ENCODE results near the gene HYOU1.
A peak's percentile ranks its signal among the peaks of the same experiment; 100 is the strongest.
"Not testable (repeated sequence)": the region's sequence is repeated elsewhere in the genome, so short reads cannot be mapped to it uniquely, and the experiment has no call there.

The HYOU1 gene

DNA sequence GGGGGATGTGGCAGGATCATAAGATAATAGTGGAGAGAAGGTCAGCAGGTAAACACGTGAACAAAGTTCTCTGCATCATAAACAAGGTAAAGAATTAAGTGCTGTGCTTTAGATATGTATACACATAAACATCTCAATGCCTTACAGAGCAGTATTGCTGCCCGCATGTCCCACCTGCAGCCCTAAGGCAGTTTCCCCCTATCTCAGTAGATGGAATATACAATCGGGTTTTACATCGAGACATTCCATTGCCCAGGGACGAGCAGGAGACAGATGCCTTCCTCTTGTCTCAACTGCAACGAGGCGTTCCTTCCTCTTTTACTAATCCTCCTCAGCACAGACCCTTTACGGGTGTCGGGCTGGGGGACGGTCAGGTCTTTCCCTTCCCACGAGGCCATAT, 17.5 kb downstream of the HYOU1 start:
- not testable (repeated sequence) for DNase-seq

- no peak for DNase-seq
These were observed 18.1 kb downstream of the HYOU1 start for GRCh38 chr11:119038884-119039283.

DNA sequence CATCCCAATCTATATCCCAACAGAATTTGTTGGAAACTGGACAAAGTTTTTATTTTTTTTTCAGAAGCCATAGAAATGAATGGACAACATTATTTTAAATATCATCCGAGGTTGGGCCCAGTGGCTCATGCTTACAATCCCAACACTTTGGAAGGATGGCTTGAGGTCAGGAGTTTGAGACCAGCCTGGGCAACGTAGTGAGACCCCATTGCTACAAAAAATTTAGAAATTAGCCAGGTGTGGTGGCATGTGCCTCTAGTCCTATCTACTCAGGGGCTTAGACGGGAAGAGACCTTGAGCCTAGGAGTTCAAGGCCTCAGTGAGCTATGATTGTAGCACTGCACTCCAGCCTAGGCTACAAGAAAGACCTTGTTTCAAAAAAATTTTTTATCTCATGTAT, 22.2 kb downstream of the HYOU1 start:
- no peak for DNase-seq

- DNase-seq, result not testable (repeated sequence)
These were observed 23.6 kb downstream of the HYOU1 start for GRCh38 chr11:119033421-119033820.

GRCh38 chr11:119031912-119032280, 25.1 kb downstream of the HYOU1 start:
- no peak for DNase-seq

DNA sequence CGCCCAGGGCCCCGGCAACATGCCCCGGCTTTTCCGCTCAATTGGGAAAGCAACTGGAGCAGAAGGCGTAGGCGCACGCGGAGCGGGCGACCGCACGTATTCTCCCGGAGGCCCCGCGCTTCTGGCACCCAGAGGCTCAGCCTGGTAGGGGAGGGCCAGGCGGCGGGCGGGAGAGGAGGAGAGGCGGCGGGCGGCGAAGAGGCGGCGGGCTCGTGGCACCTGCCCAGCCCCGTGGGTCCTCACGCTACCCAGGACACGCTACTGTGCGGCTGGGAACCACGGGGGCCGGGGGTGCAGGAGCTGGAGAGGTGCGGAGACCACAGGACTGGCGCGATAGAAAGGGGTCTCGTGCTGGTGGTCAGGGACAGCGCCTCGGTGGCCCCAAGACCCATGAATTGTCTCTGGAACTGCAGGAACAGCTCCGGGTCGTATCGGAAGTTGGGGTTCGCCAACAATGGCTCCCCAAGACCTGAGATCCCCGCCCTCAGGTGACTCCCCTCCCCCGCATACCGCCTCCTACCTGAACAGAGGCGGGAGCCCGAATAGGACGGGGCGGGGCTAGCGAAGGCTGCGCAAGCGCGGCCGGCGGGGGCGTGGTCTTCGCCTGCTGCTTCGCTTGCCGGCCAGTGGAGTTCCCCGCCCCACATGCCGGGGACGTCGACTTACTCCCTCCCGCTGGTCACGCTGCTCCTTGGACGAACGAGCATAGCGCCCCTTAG, 26.5 kb downstream of the HYOU1 start, which contains the start of gene SLC37A4:
Gene SLC37A4 (minus strand): TSS at position 549 of the 719 bp plus-strand sequence.
- peak; percentile 85 for DNase-seq

DNA sequence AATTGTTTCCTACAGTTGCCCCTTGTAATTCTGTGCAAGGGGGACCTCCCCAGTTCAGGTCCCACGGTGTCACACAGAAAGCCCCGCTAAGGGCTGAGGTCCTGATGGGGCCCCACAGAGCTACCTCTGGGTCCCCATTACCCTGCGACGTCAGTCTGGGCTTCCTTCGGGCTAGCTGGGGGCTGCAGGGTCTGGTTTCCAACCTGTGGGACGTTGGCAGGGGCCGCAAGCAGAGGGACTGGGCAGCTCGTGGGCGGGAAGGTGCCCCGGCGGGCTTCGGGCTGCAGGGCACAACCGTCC, 27.0 kb downstream of the HYOU1 start:
- no peak for DNase-seq

DNA sequence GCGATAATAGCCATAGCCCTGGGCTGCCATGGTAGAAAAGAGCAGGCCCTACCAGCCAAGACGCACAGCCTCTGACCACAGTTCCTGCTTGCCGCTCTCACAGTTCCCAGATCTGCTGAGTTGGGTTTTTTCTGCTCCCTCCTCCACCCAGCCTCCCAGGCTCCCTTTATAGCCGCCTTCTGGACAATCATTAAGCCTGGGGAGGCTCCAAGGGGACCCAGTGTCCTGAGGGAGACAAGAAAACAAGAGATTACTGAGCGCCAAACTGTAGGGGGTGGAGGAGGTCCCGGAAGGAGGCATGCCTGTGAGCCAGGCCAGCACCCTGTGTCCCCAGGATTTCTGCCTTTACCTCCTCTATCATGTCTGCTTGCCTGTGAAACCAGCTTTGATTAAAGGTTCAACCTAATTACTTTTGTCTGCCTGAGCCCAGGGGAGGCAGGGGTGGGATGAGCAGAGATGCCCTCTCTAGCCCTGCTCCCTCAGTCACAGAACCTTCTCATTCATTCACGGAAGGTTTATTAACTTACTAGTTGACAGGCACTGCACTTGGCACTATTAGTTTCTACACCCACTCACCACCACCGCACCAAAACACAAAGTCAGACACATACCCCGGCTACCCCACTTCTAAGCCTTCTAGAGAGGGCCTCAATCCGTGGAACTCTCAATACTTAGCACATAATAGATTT, 27.5 kb downstream of the HYOU1 start:
- DNase-seq, result no peak

GRCh38 chr11:119029069-119029339, 28.0 kb downstream of the HYOU1 start:
- DNase-seq, result no peak

- DNase-seq, result no peak
These were observed 28.5 kb downstream of the HYOU1 start for GRCh38 chr11:119028346-119029068.

DNA sequence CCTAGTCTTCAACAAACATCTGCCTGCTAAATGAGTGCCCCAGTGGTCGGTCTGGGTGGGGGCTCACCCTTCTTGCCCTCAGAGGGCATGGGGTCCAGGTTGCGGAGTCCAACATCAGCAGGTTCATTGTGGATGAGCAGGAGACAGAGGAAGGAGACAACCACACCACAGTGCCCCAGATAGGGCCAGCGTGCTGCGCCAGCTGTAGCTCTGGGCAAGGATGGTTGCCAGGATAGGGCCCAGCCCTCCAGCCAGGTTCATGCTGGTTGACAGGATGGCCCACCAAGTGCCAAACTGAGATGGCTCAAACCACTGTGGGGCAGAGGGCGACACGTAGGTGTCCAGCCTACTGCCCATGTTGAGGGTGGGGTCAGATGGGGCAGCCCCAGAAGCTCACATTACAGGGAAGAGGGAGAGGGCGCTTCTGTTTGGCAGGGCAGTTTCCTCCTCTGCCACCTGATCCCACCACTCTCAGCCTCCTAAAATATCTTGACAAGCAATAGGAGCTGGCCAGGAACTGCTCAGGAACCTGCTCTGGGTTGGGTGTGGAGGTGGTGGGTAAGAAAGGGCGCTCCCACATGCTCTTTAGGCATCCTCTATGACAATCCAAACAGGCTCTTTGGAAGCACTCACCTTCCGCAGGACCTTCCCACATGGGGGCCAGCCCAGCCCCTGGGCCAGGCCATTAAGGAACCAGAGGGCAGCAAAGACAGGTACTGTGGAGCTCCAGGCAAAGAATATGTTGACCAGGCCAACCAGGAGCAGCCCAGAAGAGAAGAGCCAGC, 29.3 kb downstream of the HYOU1 start:
- no peak for DNase-seq

- DNase-seq, result no peak
These were observed 30.0 kb downstream of the HYOU1 start for GRCh38 chr11:119026970-119027369.

DNA sequence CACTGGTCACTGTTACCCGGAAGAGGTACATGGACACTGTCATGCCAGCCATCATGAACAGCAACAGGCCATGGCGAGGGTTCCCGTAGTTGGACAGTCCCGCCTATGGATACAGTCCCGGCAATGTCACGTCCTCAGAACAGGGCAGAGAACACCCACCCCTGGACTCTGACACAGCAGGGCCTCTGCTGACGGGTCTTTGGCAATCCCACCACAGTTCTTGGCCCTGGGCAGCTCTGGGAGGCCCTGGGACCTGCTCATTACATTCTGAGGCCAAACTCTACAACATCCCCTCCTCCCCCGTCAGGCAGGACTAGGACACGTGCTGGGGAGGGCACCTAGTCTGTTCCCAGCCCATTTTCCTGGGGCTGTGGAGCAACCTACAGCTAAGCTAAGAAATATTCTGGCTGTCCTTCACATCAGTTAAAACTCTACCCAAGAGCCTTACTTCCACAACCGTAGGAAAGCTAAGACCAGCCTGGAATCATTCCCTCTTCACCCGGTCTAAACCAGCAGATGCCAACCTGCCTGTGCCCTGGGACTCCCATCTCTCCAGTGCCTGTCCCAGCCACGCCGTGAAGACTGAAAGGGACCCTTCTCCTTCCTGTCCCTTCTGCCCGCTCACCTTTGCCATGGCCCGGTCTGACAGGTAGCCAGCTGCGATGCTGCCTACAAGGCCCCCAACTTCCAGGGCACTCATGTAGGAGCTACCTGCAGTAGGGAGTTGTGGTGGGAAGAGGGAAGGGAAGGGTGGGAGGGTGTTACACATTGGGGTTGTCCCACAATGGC, 30.8 kb downstream of the HYOU1 start:
- no peak for DNase-seq

- no peak for DNase-seq
These were observed 31.5 kb downstream of the HYOU1 start for GRCh38 chr11:119025541-119025940.

DNA sequence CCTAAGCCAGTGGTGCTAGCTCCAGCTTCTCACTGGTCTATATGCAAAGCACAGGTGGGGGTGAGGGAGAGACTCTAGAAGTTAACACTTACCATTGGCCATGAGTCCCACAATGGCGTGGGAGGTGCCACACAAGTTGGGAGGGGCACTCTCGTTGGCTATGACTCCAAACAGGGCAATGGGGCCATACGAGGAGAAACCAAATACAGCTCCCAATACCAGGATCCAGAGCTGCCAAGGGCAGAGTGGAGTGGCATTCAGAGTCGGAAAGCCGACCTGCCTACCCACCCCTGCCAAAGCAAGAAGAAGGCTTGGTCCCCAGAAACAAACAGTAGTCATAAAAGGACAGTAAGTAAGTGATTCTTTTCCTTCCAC, 31.9 kb downstream of the HYOU1 start:
- no peak for DNase-seq

GRCh38 chr11:119024430-119025098, 32.4 kb downstream of the HYOU1 start:
- no peak for DNase-seq

GRCh38 chr11:119023741-119024140, 33.3 kb downstream of the HYOU1 start:
- no peak for DNase-seq

- no peak for DNase-seq
These were observed 35.4 kb downstream of the HYOU1 start for GRCh38 chr11:119021631-119022030.

GRCh38 chr11:119019996-119020395, 37.0 kb downstream of the HYOU1 start:
- DNase-seq, result no peak

GRCh38 chr11:119018074-119018938, 38.7 kb downstream of the HYOU1 start, which contains the start of the genes RPS25 and TRAPPC4:
Gene RPS25 (minus strand): TSS chr11:119018343. CDS start chr11:119018284, 59 bp downstream.
Gene TRAPPC4 (plus strand): TSS chr11:119018766. CDS start chr11:119018796, 30 bp downstream.
- DNase-seq, result peak; percentile 88

GRCh38 chr11:119017377-119017776, 39.6 kb downstream of the HYOU1 start:
- DNase-seq, result not testable (repeated sequence)

Data from NCI-H187 treated with DMSO at 0.1 percent for 48 hours (cell line).